H1 (cell line): Measurements from ENCODE around the gene NAT9. TPM values are rescaled to one million over a fixed set of nuclear protein-coding genes. Genes with fewer than 3 reads are reported as not detected.

ENCODE experiments used
- SRF ChIP-seq: IDR thresholded peaks from 2 replicates; pipeline ENCODE4 v1.6.1; 2011; ENCODE audit warnings: mild to moderate bottlenecking, low read depth, low read length, moderate library complexity
- TAF7 ChIP-seq: optimal IDR thresholded peaks from 2 replicates; pipeline ENCODE3; 2011; ENCODE audit warnings: low read depth, mild to moderate bottlenecking, inconsistent platforms, low read length, moderate library complexity, borderline replicate concordance
- polyA plus RNA-seq, 7 experiments: library from polyadenylated mRNA; depleted of rRNA in 3 of 7; stranded (reverse) in 5 of 7; unstranded in 2 of 7; fragments of >200 nt in 5 of 7; fragments of 200-250 nt in 2 of 7; gene quantifications; 1 replicate in 5 of 7; 2 replicates in 1 of 7; 4 replicates in 1 of 7; pipeline versions ENCODE4 v1.2.1 to v1.2.3, GENCODE V29; 2011 to 2013; ENCODE audit warnings: missing spikeins in 2 of 7, mixed read lengths in 2 of 7
- total RNA-seq: library from RNA; stranded (reverse); fragmentation: NEBNext Ultra II Directional; extraction: Animal tissue kit (Norgen Biotek cat#: 25700); gene quantifications from 2 replicates; pipeline ENCODE4 v1.2.1, GENCODE V29; 2021
- TF ChIP-seq, protein P1 (sequence below): fragments of 300-600 bp; sonication (generic); IDR thresholded peaks from 2 replicates; pipeline ENCODE4 v1.7.1; 2012; ENCODE audit warnings: low read length, moderate library complexity, mild to moderate bottlenecking, inconsistent platforms; ENCODE audit not compliant: insufficient replicate concordance

Gene NAT9
- total and polyA plus RNA-seq, 2 of the 8 experiments (the other 6 are each of a cell fraction or from before 2014, with no cell fraction given): 32.3 to 42.7 TPM

GRCh38 chr17:74754832-74755231 is 21.3 kb downstream of the NAT9 start (continued):
- TF ChIP-seq, protein P1, sequence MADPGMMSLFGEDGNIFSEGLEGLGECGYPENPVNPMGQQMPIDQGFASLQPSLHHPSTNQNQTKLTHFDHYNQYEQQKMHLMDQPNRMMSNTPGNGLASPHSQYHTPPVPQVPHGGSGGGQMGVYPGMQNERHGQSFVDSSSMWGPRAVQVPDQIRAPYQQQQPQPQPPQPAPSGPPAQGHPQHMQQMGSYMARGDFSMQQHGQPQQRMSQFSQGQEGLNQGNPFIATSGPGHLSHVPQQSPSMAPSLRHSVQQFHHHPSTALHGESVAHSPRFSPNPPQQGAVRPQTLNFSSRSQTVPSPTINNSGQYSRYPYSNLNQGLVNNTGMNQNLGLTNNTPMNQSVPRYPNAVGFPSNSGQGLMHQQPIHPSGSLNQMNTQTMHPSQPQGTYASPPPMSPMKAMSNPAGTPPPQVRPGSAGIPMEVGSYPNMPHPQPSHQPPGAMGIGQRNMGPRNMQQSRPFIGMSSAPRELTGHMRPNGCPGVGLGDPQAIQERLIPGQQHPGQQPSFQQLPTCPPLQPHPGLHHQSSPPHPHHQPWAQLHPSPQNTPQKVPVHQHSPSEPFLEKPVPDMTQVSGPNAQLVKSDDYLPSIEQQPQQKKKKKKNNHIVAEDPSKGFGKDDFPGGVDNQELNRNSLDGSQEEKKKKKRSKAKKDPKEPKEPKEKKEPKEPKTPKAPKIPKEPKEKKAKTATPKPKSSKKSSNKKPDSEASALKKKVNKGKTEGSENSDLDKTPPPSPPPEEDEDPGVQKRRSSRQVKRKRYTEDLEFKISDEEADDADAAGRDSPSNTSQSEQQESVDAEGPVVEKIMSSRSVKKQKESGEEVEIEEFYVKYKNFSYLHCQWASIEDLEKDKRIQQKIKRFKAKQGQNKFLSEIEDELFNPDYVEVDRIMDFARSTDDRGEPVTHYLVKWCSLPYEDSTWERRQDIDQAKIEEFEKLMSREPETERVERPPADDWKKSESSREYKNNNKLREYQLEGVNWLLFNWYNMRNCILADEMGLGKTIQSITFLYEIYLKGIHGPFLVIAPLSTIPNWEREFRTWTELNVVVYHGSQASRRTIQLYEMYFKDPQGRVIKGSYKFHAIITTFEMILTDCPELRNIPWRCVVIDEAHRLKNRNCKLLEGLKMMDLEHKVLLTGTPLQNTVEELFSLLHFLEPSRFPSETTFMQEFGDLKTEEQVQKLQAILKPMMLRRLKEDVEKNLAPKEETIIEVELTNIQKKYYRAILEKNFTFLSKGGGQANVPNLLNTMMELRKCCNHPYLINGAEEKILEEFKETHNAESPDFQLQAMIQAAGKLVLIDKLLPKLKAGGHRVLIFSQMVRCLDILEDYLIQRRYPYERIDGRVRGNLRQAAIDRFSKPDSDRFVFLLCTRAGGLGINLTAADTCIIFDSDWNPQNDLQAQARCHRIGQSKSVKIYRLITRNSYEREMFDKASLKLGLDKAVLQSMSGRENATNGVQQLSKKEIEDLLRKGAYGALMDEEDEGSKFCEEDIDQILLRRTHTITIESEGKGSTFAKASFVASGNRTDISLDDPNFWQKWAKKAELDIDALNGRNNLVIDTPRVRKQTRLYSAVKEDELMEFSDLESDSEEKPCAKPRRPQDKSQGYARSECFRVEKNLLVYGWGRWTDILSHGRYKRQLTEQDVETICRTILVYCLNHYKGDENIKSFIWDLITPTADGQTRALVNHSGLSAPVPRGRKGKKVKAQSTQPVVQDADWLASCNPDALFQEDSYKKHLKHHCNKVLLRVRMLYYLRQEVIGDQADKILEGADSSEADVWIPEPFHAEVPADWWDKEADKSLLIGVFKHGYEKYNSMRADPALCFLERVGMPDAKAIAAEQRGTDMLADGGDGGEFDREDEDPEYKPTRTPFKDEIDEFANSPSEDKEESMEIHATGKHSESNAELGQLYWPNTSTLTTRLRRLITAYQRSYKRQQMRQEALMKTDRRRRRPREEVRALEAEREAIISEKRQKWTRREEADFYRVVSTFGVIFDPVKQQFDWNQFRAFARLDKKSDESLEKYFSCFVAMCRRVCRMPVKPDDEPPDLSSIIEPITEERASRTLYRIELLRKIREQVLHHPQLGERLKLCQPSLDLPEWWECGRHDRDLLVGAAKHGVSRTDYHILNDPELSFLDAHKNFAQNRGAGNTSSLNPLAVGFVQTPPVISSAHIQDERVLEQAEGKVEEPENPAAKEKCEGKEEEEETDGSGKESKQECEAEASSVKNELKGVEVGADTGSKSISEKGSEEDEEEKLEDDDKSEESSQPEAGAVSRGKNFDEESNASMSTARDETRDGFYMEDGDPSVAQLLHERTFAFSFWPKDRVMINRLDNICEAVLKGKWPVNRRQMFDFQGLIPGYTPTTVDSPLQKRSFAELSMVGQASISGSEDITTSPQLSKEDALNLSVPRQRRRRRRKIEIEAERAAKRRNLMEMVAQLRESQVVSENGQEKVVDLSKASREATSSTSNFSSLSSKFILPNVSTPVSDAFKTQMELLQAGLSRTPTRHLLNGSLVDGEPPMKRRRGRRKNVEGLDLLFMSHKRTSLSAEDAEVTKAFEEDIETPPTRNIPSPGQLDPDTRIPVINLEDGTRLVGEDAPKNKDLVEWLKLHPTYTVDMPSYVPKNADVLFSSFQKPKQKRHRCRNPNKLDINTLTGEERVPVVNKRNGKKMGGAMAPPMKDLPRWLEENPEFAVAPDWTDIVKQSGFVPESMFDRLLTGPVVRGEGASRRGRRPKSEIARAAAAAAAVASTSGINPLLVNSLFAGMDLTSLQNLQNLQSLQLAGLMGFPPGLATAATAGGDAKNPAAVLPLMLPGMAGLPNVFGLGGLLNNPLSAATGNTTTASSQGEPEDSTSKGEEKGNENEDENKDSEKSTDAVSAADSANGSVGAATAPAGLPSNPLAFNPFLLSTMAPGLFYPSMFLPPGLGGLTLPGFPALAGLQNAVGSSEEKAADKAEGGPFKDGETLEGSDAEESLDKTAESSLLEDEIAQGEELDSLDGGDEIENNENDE: no peak
- TF ChIP-seq TAF7: no peak
- no peak for TF ChIP-seq SRF
- TF ChIP-seq, all 59 proteins: peak for 0
